AG04449 (cell line): ENCODE measurements around the gene RELA.

Experiments used
- CTCF ChIA-PET: fragments of 350-600 bp; formaldehyde crosslinking; extraction: SDS; loops from one replicate; lab custom pipeline; 2021; ENCODE audit warnings: antibody characterized with exemption; lab: Yijun Ruan, JAX
- POLR2A ChIA-PET: fragments of 400-600, 350-600 bp; formaldehyde crosslinking; extraction: SDS; loops from one replicate; lab custom pipeline; 2020; ENCODE audit warnings: antibody characterized with exemption, inconsistent platforms; lab: Yijun Ruan, JAX
- DNase-seq: peaks from one replicate; pipeline ENCODE4 v3.0.0-alpha.2; 2010; ENCODE audit warnings: low read depth, low spot score
- H3K4me3 ChIP-seq: 2 replicates; pipeline ENCODE4 v1.5.1; 2011; ENCODE audit warnings: low read depth, mild to moderate bottlenecking, control low read depth, low read length
- CTCF ChIP-seq: IDR thresholded peaks from one replicate; pipeline ENCODE4 v1.5.1; 2011; ENCODE audit warnings: mild to moderate bottlenecking, moderate library complexity, low read length, control low read depth, inconsistent platforms; ENCODE audit not compliant: insufficient read depth; ENCODE audit errors: missing control alignments

The RELA gene

GRCh38 chr11:65618763-65619162 lies 44.0 kb downstream of the RELA start:
- H3K4me3 ChIP-seq: no peak overlapping the region
- no peak for DNase-seq
- TF ChIP-seq CTCF: no peak
- ChIA-PET CTCF (interaction anchor here (0.6 to 2.5 kb wide), 3 partner anchors 8 to 78 kb away, joined by 3 to 16 read pairs (median 10); no protein-coding TSS in a partner anchor), POLR2A (no interaction called here)

GRCh38 chr11:65617990-65618751 lies 44.5 kb downstream of the RELA start:
- no peak for DNase-seq
- CTCF ChIA-PET: interaction anchor here (1.4 to 2.5 kb wide), 5 partner anchors 9 to 201 kb away, joined by 4 to 16 read pairs (median 6); no protein-coding TSS in a partner anchor
- H3K4me3 ChIP-seq: no peak overlapping the region
- no peak for TF ChIP-seq CTCF
- POLR2A ChIA-PET: interaction anchor here (0.9 kb wide), 1 partner anchor 14 kb away, joined by 4 read pairs; no protein-coding TSS in a partner anchor

- ChIA-PET POLR2A (interaction anchor here (0.9 to 1.0 kb wide), 2 partner anchors 14 to 77 kb away, joined by 4 to 5 read pairs; no protein-coding TSS in a partner anchor), CTCF (interaction anchor here (0.8 to 2.5 kb wide), 10 partner anchors 9 to 268 kb away, joined by 3 to 16 read pairs (median 4); partner anchors contain the start of gene SIPA1)
- peak overlapping the region; percentile 90 for H3K4me3 ChIP-seq
- no peak for DNase-seq
- no peak for TF ChIP-seq CTCF
These were observed 45.4 kb downstream of the RELA start for GRCh38 chr11:65617136-65617850.

GRCh38 chr11:65616575-65617001 lies 46.1 kb downstream of the RELA start:
- DNase-seq: no peak
- POLR2A ChIA-PET: interaction anchor here (1.0 kb wide), 1 partner anchor 76 kb away, joined by 5 read pairs; no protein-coding TSS in a partner anchor
- peak overlapping the region; percentile 90 for H3K4me3 ChIP-seq
- no peak for TF ChIP-seq CTCF
- CTCF ChIA-PET: interaction anchor here (0.8 to 14.3 kb wide), 9 partner anchors 10 to 268 kb away, joined by 3 to 134 read pairs (median 4); partner anchors contain the start of genes KCNK7 and SIPA1

GRCh38 chr11:65615950-65616574 lies 46.7 kb downstream of the RELA start:
- ChIA-PET POLR2A (interaction anchor here (0.7 to 1.5 kb wide), 9 partner anchors 9 to 242 kb away, joined by 3 to 9 read pairs (median 4); partner anchors contain the start of genes NEAT1 and SIPA1), CTCF (interaction anchor here (0.8 to 14.3 kb wide), 8 partner anchors 10 to 269 kb away, joined by 3 to 134 read pairs (median 6); partner anchors contain the start of gene KCNK7)
- no peak for DNase-seq

More at GRCh38 chr11:65615950-65616574, 46.7 kb downstream of the RELA start:
- peak overlapping the region; percentile 90 for H3K4me3 ChIP-seq
- no peak for TF ChIP-seq CTCF
